Spinal cord (tissue), 10 donors: ENCODE measurements around the gene ASF1A. TPM values are rescaled to one million over a fixed set of nuclear protein-coding genes. Genes with fewer than 3 reads are reported as not detected.

ENCODE experiments used
- DNase-seq, 6 donors: peaks; one replicate each; pipeline versions ENCODE4 v3.0.0 to v3.0.0-alpha.2; 2013 to 2015; ENCODE audit warnings: low spot score in 6 of 6, low read depth in 4 of 6
- H3K27ac ChIP-seq: one replicate; pipeline ENCODE4 v1.5.1; 2013; ENCODE audit warnings: low read depth, low read length, control low read depth
- H3K27me3 ChIP-seq: one replicate; pipeline ENCODE4 v1.6.1; 2013; ENCODE audit warnings: low read length; ENCODE audit not compliant: control insufficient read depth, insufficient read depth
- H3K36me3 ChIP-seq: one replicate; pipeline ENCODE4 v1.6.1; 2013; ENCODE audit warnings: low read length; ENCODE audit not compliant: control insufficient read depth, insufficient read depth
- H3K4me1 ChIP-seq: one replicate; pipeline ENCODE4 v1.6.1; 2013; ENCODE audit warnings: low read length; ENCODE audit not compliant: control insufficient read depth, insufficient read depth
- H3K4me3 ChIP-seq: one replicate; pipeline ENCODE4 v1.5.1; 2013; ENCODE audit warnings: low read depth, low read length, control low read depth
- H3K9me3 ChIP-seq: one replicate; pipeline ENCODE4 v1.6.1; 2013; ENCODE audit warnings: low read length; ENCODE audit not compliant: control insufficient read depth, insufficient read depth
- WGBS: methylation state at CpG from one replicate; pipeline ENCODE4 v1.1.5; 2013; ENCODE audit warnings: missing lambda C conversion rate; ENCODE audit not compliant: insufficient coverage; 5-methylcytosine and 5-hydroxymethylcytosine counted together
- polyA plus RNA-seq, 2 donors: library from polyadenylated mRNA; unstranded; fragments of 120-200 nt; gene quantifications; one replicate each; pipeline ENCODE4 v1.2.1, GENCODE V29; 2013; ENCODE audit not compliant: insufficient read length in 2 of 2
- total RNA-seq, 2 donors: library from RNA; depleted of rRNA in 1 of 2; stranded (reverse); fragments of 120-200 nt in 1 of 2; fragments of >200 nt in 1 of 2; gene quantifications; one replicate each; pipeline versions ENCODE4 v1.2.3 to v1.2.4, GENCODE V29; 2013 to 2014
- donor health status: healthy.

Gene ASF1A
- total and polyA plus RNA-seq, 4 donors, result 25.9 to 40.4 (median 32.4) TPM

DNA sequence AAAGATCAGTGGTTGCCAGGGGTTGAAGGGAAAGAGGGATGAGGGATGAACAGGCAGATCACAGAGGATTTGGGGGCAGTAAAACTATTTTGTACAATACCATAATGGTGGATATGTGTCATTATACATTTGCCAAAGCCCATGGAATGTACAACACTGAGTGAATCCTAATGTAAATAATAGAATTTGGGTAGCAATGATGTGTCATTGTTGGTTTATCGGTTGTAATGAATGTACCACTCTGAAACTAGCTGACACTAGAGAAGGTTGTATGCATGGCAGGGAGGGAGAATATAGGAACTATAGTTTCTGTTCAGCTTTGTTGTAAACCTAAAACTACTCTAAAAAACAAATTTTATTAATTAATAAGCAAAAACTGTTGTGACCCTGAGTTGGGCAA, 17.8 kb upstream of the ASF1A start:
- Histone ChIP-seq H3K27ac (no peak overlapping the region), H3K4me3 (no peak overlapping the region), H3K27me3 (no peaks in the 10 kb centered on the region), H3K9me3 (no peaks in the 10 kb centered on the region), H3K4me1 (no peaks in the 10 kb centered on the region), H3K36me3 (no peaks in the 10 kb centered on the region)
- no CpG with 5 or more reads among the region's 1 CpG for WGBS
- DNase-seq, result no peak

DNA sequence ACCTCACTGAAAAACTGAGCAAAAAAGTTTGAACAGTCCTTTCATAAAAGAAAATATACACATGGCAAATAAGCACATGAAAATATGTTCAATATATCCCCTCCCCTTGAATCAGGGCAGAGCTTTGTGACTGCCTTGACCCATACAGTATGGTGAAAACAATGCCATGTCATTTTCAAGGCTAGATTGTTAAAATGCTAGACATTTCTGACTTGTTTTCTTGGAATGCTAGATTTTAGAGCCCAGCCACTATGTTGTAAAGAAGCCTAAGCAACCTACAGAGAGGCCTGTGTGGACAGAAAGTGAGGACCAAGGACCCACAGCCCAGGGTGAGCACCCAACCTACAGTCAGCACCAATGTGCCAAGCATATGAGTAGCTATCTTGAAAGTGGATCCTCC, 17.1 kb upstream of the ASF1A start:
- no peak overlapping the region for H3K4me3 ChIP-seq
- H3K4me1 ChIP-seq, result no peaks in the 10 kb centered on the region
- H3K9me3 ChIP-seq, result no peaks in the 10 kb centered on the region
- no peaks in the 10 kb centered on the region for H3K27me3 ChIP-seq
- no peak overlapping the region for H3K27ac ChIP-seq
- no peak for DNase-seq
- H3K36me3 ChIP-seq, result no peaks in the 10 kb centered on the region

DNA sequence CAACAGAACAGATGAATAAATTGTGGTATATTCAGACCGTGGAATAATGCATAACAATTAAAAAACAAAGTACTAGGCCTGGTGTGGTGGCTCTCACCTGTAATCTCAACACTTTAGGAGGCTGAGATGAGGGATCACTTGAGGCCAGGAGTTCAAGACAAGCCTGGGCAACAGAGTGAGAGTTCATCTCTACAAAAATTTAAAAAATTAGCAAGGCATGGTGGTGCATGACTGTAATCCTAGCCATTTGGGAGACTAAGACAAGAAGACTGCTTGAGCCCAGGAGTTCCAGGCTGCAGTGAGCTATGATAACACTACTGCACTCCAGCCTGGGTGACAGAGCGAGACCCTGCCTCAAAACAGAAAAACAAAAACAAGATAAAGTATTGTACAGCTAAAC, 16.1 kb upstream of the ASF1A start:
- H3K36me3 ChIP-seq, result no peaks in the 10 kb centered on the region
- no peak overlapping the region for H3K27ac ChIP-seq
- no peak overlapping the region for H3K4me3 ChIP-seq
- no peaks in the 10 kb centered on the region for H3K9me3 ChIP-seq
- no CpG with 5 or more reads among the region's 2 CpGs for WGBS
- no peak for DNase-seq
- no peaks in the 10 kb centered on the region for H3K4me1 ChIP-seq
- H3K27me3 ChIP-seq, result no peaks in the 10 kb centered on the region

DNA sequence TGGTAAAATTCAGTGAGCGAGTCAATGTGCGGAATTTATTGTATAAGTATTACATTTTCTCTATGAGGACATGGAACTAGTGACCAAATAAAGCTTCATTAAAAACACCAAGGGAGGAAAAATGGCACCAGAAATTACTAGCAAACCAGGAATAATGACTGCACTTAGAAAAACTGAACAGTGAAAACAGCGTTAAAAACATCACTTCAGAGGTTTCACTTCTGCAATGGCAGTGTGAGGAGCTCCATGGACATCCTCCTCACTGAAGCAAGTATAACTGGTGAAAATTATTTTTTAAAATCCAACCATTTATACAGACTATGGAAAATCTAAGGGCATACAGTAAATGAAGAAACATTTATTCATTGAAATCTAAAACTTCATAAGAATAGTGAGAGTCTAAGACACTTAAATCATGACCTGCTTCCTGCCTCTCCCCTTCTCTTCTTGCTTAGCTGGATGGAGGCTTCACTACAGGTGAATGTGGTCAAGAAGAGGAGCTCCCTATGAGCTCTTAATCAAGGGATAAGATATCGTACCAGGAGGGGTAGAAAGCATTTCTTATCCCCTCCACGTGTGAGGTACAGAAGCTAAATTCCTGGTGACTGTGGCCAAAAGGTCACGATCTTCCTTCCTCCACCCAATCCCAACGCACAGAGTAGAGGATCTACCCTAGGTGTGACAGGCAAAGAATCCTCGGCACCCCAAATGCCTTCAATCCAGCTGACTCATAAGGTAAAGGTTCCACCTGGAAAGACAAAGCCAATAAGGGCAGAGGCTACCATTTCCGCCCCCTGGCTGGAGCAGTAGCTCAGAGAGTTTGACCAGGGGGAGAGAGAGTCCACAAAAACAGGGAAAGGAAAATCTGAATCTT, 12.3 kb upstream of the ASF1A start:
- H3K9me3 ChIP-seq, result no peaks in the 10 kb centered on the region
- 87% methylated on average over 3 of the region's 9 CpGs for WGBS
- H3K36me3 ChIP-seq, result no peaks in the 10 kb centered on the region
- H3K27ac ChIP-seq, result no peak overlapping the region
- H3K27me3 ChIP-seq, result no peaks in the 10 kb centered on the region
- H3K4me1 ChIP-seq, result no peaks in the 10 kb centered on the region
- DNase-seq, result no peak
- H3K4me3 ChIP-seq, result no peak overlapping the region

DNA sequence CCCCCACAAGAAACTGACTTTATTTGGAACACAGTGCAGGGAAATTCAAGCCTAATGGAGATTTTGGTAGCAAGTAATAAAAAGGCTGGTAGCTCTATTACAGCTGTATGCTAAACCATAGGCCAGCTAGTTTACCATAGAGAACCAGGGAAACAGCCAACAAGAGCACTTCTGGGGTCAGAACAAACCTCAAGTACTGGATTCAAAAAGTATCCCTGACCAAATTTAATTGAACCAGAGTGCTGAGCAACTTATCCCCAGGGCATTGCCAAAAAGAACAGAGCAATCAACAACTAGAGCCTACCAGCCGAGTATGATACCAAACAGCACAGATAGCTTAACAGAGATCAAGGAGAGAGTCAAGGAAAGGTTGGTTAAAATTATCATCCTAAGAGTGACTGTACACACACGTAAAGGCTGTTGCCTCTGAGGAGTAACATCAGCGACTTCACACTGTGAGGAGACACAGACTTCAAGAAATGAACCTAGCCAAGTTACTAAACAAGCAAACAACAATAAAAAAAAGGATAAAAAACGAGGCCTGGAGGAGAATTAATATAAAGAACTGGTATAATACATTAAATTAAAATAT, 11.5 kb upstream of the ASF1A start:
- no peak for DNase-seq
- H3K36me3 ChIP-seq, result no peaks in the 10 kb centered on the region
- no peaks in the 10 kb centered on the region for H3K9me3 ChIP-seq
- WGBS, result no CpG with 5 or more reads among the region's 4 CpGs
- H3K27me3 ChIP-seq, result no peaks in the 10 kb centered on the region
- H3K4me3 ChIP-seq, result no peak overlapping the region
- no peak overlapping the region for H3K27ac ChIP-seq
- no peaks in the 10 kb centered on the region for H3K4me1 ChIP-seq

DNA sequence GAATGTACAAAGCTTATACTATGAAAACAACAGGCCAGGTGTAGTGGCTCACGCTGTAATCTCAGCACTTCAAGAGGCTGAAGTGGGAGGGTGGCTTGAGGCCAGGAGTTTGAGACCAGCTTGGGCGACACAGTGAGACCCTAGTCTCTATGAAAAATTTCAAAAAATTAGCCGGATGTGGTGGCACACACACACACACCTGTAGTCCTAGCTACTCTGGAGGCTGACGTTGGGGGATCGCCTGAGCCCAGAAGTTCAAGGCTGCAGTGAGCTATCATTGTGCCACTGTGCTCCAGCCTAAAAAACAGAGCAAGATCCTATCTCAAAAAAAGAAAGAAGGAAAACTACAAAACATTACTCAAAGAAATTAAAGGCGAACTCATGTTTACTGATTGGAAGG, 7.3 kb upstream of the ASF1A start:
- H3K27ac ChIP-seq, result no peak overlapping the region

GRCh38 chr6:118889163-118889562, 4.8 kb upstream of the ASF1A start:
- DNase-seq, result peak in 2 of 6 donors; percentile 51 to 91
- no peak overlapping the region for H3K4me3 ChIP-seq
- H3K27me3 ChIP-seq, result no peaks in the 10 kb centered on the region
- H3K4me1 ChIP-seq, result no peaks in the 10 kb centered on the region
- no peak overlapping the region for H3K27ac ChIP-seq
- no CpG with 5 or more reads among the region's 4 CpGs for WGBS
- H3K9me3 ChIP-seq, result no peaks in the 10 kb centered on the region
- H3K36me3 ChIP-seq, result no peaks in the 10 kb centered on the region

More for the DNA sequence above, 7.3 kb upstream of the ASF1A start:
- 83% methylated on average over 2 of the region's 6 CpGs for WGBS
- Histone ChIP-seq H3K36me3 (no peaks in the 10 kb centered on the region), H3K27me3 (no peaks in the 10 kb centered on the region), H3K4me1 (no peaks in the 10 kb centered on the region), H3K4me3 (no peak overlapping the region), H3K9me3 (no peaks in the 10 kb centered on the region)
- no peak for DNase-seq

DNA sequence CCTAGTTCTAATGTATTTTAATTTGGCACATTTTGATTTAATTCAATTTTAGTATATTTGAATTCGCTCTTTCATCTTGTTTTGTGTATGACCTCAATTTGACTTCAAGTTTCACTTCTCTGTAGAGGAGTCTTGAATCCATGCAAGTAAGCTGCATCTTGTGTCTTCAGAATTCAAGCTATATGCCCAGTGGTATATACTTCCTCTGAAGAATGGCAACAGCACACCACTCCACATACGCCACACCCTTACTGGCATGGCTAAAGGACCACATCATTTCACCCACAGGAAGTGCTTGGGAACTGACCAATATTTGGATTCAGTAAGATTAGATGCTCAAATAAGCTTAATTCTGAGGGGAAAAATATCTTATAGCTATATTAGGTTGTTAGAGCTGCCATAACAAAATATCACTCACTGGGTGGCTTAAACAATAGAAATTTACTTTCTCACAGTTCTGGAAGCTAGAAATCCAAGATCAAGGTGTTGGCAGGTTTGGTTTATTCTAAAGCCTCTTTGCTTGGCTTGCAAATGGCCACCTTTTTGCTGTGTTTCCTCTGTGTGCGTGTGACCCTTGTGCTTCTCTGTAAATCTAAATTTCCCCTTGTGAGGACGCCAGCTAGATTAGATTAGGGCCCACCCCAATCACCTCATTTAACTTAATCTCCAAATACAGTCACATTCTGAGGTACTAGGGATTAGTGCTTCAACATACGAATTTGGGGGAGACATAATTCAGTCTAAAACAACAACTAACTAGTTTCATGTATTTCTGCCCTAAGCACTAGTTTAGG, 2.8 kb upstream of the ASF1A start:
- WGBS, result 82% methylated on average over 2 of the region's 5 CpGs
- no peaks in the 10 kb centered on the region for H3K4me1 ChIP-seq
- no peak for DNase-seq
- no peaks in the 10 kb centered on the region for H3K27me3 ChIP-seq
- H3K9me3 ChIP-seq, result no peaks in the 10 kb centered on the region
- no peaks in the 10 kb centered on the region for H3K36me3 ChIP-seq
- no peak overlapping the region for H3K4me3 ChIP-seq
- H3K27ac ChIP-seq, result no peak overlapping the region

GRCh38 chr6:118892355-118892991, 1.5 kb upstream of the ASF1A start:
- peak overlapping the region; percentile 96 for H3K4me3 ChIP-seq
- no peaks in the 10 kb centered on the region for H3K36me3 ChIP-seq
- H3K27me3 ChIP-seq, result no peaks in the 10 kb centered on the region
- H3K27ac ChIP-seq, result peak overlapping the region; percentile 97
- peaks cover 4% of the 10 kb centered on the region for H3K4me1 ChIP-seq
- H3K9me3 ChIP-seq, result no peaks in the 10 kb centered on the region
- DNase-seq, result peak in 2 of 6 donors; percentile 27 to 49
- WGBS, result 13% methylated on average over 5 of the region's 6 CpGs
